ENCODE data around the gene RALGPS2. TPM values are rescaled to one million over a fixed set of nuclear protein-coding genes. Genes with fewer than 3 reads are reported as not detected.

RALGPS2 gene
- total and polyA plus RNA-seq, 4 donors, result 20.1 to 57.6 (median 35.0) TPM

DNA sequence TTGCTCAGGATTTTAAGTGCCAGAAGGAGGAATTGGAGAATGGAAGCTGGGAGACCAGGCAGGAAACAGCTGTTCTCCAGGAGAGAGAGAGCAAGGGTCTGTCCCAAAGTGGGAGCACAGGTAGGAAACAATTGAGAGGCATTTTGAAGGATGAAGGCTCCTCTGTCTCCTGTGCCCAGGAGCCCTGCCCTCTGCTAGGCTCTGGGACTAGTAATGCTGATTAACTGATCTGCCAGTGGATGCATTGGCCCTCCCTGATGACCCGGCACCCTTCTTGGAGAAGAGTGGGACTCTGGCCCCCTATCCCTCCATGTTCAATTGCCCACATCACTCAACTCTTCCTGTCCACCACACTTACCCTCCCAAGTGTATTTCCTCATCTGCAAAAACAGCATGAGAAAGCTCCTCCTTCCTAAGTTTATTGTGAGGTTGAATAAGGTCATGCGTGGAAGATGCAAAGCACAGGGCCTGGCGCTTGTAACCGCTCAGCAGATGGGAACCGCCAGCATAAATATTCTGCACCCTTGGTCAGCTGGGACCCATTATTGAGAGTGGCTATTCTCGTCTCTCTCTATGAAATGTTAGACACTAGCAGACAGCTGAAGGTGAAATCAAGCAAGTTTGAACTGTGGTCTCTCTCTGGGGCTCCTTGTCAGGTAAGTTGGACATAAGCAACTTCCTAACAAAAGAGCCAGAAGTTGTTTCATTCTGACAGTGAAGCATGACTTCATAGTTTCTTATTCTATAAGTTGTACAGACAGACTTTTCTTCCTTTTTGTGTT, 208.9 kb downstream of the RALGPS2 start:
- H3K36me3 ChIP-seq (ENCODE audit: control insufficient read depth, insufficient read depth, low read length), result no peaks in the 10 kb centered on the region
- peaks cover 17% of the 10 kb centered on the region for H3K4me1 ChIP-seq (ENCODE audit: control insufficient read depth, insufficient read depth, low read length)
- H3K4me3 ChIP-seq (ENCODE audit: low read depth, low read length), result no peak overlapping the region
- H3K9me3 ChIP-seq (ENCODE audit: control insufficient read depth, insufficient read depth, low read length), result no peaks in the 10 kb centered on the region
- no peak for DNase-seq (ENCODE audit: low read depth in 4 of 6, low spot score in 6 of 6)
- H3K27me3 ChIP-seq (ENCODE audit: control insufficient read depth, insufficient read depth, low read length), result no peaks in the 10 kb centered on the region
- no peak overlapping the region for H3K27ac ChIP-seq (ENCODE audit: low read depth, low read length)
- 86% methylated on average over 6 of the region's 6 CpGs for WGBS (ENCODE audit: insufficient coverage)

- Histone ChIP-seq H3K36me3 (ENCODE audit: control insufficient read depth, insufficient read depth, low read length) (no peaks in the 10 kb centered on the region), H3K27ac (ENCODE audit: low read depth, low read length) (no peak overlapping the region), H3K4me3 (ENCODE audit: low read depth, low read length) (no peak overlapping the region), H3K27me3 (ENCODE audit: control insufficient read depth, insufficient read depth, low read length) (no peaks in the 10 kb centered on the region), H3K9me3 (ENCODE audit: control insufficient read depth, insufficient read depth, low read length) (no peaks in the 10 kb centered on the region), H3K4me1 (ENCODE audit: control insufficient read depth, insufficient read depth, low read length) (peaks cover 23% of the 10 kb centered on the region)
- 75% methylated on average over 1 of the region's 3 CpGs for WGBS (ENCODE audit: insufficient coverage)
- no peak for DNase-seq (ENCODE audit: low read depth in 4 of 6, low spot score in 6 of 6)
Observed at GRCh38 chr1:178934546-178934945, 209.5 kb downstream of the RALGPS2 start.

DNA sequence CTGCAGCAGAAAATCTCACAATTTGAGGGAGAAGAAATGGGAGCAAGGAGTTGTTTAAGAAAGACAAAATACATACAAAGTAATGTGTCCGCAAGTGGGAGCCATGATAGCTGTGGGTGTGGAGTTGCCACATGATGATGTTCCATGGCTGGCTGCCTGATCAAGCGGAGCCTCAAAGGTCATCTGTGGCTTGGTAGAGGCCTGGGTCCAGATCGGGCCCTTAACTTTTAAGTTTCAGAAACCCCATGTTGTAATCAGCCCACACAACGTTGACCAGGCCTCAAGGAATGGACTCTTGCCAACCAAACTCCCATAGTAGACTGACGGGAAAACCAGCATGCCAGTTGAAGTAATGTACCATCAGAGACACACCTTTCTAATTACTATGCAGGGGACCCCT, 210.6 kb downstream of the RALGPS2 start:
- Histone ChIP-seq H3K9me3 (ENCODE audit: control insufficient read depth, insufficient read depth, low read length) (no peaks in the 10 kb centered on the region), H3K27me3 (ENCODE audit: control insufficient read depth, insufficient read depth, low read length) (no peaks in the 10 kb centered on the region), H3K4me3 (ENCODE audit: low read depth, low read length) (no peak overlapping the region), H3K4me1 (ENCODE audit: control insufficient read depth, insufficient read depth, low read length) (peaks cover 23% of the 10 kb centered on the region), H3K36me3 (ENCODE audit: control insufficient read depth, insufficient read depth, low read length) (no peaks in the 10 kb centered on the region), H3K27ac (ENCODE audit: low read depth, low read length) (no peak overlapping the region)
- DNase-seq (ENCODE audit: low read depth in 4 of 6, low spot score in 6 of 6), result no peak
- 60% methylated on average over 3 of the region's 5 CpGs for WGBS (ENCODE audit: insufficient coverage)

DNA sequence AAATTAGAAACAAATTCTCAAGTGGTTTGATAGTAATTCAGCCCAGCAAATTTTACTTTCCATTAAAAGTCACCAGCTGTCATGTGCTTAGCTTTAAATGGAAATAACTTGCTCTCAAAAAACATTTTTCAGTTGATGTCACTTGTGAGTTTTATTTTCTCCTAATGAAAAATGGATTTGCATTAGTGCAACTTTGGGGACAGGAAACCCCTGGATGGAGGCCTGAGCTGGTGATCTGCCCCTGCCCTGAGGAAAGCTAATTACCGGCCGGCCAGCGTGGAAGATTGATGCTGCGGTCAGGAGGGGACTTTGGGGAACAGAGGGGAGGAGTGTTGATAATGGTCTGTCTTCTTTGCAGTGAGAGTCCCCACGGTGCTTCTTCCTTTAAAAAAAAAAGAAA, 212.7 kb downstream of the RALGPS2 start:
- WGBS (ENCODE audit: insufficient coverage), result 19% methylated on average over 5 of the region's 5 CpGs
- Histone ChIP-seq H3K27me3 (ENCODE audit: control insufficient read depth, insufficient read depth, low read length) (no peaks in the 10 kb centered on the region), H3K27ac (ENCODE audit: low read depth, low read length) (peak overlapping the region; percentile 36), H3K36me3 (ENCODE audit: control insufficient read depth, insufficient read depth, low read length) (no peaks in the 10 kb centered on the region), H3K4me1 (ENCODE audit: control insufficient read depth, insufficient read depth, low read length) (peaks cover 21% of the 10 kb centered on the region), H3K4me3 (ENCODE audit: low read depth, low read length) (no peak overlapping the region), H3K9me3 (ENCODE audit: control insufficient read depth, insufficient read depth, low read length) (no peaks in the 10 kb centered on the region)
- DNase-seq (ENCODE audit: low read depth in 4 of 6, low spot score in 6 of 6), result peak in 1 of 6 donors; percentile 37

GRCh38 chr1:178938101-178938958, 213.3 kb downstream of the RALGPS2 start:
- Histone ChIP-seq H3K27me3 (ENCODE audit: control insufficient read depth, insufficient read depth, low read length) (no peaks in the 10 kb centered on the region), H3K9me3 (ENCODE audit: control insufficient read depth, insufficient read depth, low read length) (no peaks in the 10 kb centered on the region), H3K4me1 (ENCODE audit: control insufficient read depth, insufficient read depth, low read length) (peaks cover 21% of the 10 kb centered on the region), H3K4me3 (ENCODE audit: low read depth, low read length) (no peak overlapping the region), H3K27ac (ENCODE audit: low read depth, low read length) (peak overlapping the region; percentile 36), H3K36me3 (ENCODE audit: control insufficient read depth, insufficient read depth, low read length) (no peaks in the 10 kb centered on the region)
- DNase-seq (ENCODE audit: low read depth in 4 of 6, low spot score in 6 of 6), result no peak
- WGBS (ENCODE audit: insufficient coverage), result 56% methylated on average over 10 of the region's 11 CpGs

DNA sequence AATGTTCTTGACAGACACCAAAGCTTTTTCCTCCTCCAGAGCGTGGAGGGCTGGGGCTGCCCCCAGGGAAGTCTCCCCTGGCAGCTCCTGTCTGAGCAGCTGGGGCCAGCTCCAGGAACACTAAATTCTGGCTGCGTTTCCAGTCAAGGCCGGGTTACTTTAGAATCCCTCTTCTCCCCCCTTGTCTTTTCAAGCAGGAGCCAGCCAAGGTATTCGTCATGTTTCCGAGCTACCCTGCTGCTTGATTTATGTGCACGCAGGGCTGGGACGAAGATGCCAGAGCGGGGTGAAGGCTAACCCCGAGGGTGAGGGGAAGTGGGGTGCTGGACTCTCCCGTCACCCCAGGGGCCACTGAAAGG, 213.9 kb downstream of the RALGPS2 start:
- H3K27ac ChIP-seq (ENCODE audit: low read depth, low read length), result peak overlapping the region; percentile 26
- peaks cover 21% of the 10 kb centered on the region for H3K4me1 ChIP-seq (ENCODE audit: control insufficient read depth, insufficient read depth, low read length)
- no peaks in the 10 kb centered on the region for H3K36me3 ChIP-seq (ENCODE audit: control insufficient read depth, insufficient read depth, low read length)
- H3K27me3 ChIP-seq (ENCODE audit: control insufficient read depth, insufficient read depth, low read length), result no peaks in the 10 kb centered on the region
- peak in 2 of 6 donors; percentile 56 to 81 for DNase-seq (ENCODE audit: low read depth in 4 of 6, low spot score in 6 of 6)
- 26% methylated on average over 8 of the region's 10 CpGs for WGBS (ENCODE audit: insufficient coverage)
- H3K4me3 ChIP-seq (ENCODE audit: low read depth, low read length), result no peak overlapping the region
- no peaks in the 10 kb centered on the region for H3K9me3 ChIP-seq (ENCODE audit: control insufficient read depth, insufficient read depth, low read length)

DNA sequence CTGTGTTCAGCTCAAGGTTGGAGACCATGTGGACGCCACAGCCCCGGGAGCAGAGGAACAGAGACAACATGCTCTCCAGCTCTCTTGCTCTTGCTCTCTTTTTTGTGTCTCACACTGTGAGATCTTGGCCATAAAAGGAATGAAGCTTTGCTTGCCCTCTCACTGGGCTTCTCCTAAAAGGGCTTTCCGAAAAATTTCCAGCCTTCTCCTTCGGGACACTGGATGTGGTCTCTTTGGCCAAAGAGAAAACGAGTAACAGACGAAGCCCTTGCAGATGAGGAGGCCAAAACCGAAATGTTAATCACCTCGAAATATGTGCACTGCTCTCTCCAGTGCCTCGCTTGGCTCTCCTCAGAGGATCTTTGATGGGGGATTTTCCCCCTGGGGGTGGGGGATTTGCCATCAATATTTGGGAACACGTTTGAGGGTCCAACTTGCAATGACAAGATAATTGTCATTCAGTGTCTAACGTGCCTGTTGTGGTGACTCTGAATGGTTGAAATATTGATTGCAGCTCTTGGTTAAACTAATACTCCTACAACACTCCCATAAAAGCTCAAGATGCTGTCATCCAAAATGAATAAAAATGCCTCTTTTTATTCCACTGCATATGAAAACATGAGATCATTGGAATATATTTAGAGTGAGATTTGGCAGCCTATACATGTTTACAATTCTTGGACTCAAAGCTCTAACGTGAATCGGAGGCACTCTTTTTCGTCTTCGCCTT, 214.5 kb downstream of the RALGPS2 start:
- peak in 1 of 6 donors; percentile 69 for DNase-seq (ENCODE audit: low read depth in 4 of 6, low spot score in 6 of 6)
- Histone ChIP-seq H3K27me3 (ENCODE audit: control insufficient read depth, insufficient read depth, low read length) (no peaks in the 10 kb centered on the region), H3K4me3 (ENCODE audit: low read depth, low read length) (no peak overlapping the region), H3K4me1 (ENCODE audit: control insufficient read depth, insufficient read depth, low read length) (peaks cover 21% of the 10 kb centered on the region), H3K27ac (ENCODE audit: low read depth, low read length) (peak overlapping the region; percentile 26), H3K9me3 (ENCODE audit: control insufficient read depth, insufficient read depth, low read length) (no peaks in the 10 kb centered on the region), H3K36me3 (ENCODE audit: control insufficient read depth, insufficient read depth, low read length) (no peaks in the 10 kb centered on the region)
- WGBS (ENCODE audit: insufficient coverage), result 76% methylated on average over 11 of the region's 15 CpGs

DNA sequence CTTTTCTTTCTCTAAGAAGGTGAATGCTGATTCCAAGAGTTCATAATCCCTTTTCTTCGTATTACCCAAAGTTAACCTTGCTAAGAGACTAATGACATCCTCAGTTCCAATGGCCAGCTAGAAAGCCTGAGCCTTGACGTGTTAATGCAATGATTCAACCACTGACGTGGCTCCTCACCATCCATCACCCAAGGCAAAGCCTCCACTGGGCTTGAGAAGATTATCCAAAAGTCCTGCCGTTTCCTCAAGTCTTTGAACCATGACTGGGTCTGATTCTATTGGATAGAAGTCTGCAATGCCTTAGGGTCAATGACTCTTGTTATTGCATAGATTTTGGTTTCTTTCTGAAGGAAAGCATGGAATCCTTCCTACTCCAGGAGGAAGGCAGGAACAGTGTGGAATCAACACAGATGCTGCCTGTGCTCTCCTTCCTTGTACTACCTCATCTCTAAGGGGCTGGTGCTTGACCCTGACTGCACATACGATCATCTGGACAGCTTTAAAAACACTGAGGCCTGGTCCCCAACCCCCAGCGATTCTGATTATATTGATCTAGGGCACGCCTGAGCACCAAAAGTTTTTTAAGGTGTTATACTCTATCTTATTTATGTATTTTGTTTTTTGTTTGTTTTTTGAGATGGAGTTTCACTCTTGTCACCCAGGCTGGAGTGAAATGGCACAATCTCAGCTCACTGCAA, 215.2 kb downstream of the RALGPS2 start:
- peak overlapping the region; percentile 26 for H3K27ac ChIP-seq (ENCODE audit: low read depth, low read length)
- no peaks in the 10 kb centered on the region for H3K27me3 ChIP-seq (ENCODE audit: control insufficient read depth, insufficient read depth, low read length)
- peaks cover 21% of the 10 kb centered on the region for H3K4me1 ChIP-seq (ENCODE audit: control insufficient read depth, insufficient read depth, low read length)
- H3K4me3 ChIP-seq (ENCODE audit: low read depth, low read length), result no peak overlapping the region
- no peak for DNase-seq (ENCODE audit: low read depth in 4 of 6, low spot score in 6 of 6)
- no peaks in the 10 kb centered on the region for H3K36me3 ChIP-seq (ENCODE audit: control insufficient read depth, insufficient read depth, low read length)
- no peaks in the 10 kb centered on the region for H3K9me3 ChIP-seq (ENCODE audit: control insufficient read depth, insufficient read depth, low read length)
- WGBS (ENCODE audit: insufficient coverage), result 94% methylated on average over 2 of the region's 7 CpGs

DNA sequence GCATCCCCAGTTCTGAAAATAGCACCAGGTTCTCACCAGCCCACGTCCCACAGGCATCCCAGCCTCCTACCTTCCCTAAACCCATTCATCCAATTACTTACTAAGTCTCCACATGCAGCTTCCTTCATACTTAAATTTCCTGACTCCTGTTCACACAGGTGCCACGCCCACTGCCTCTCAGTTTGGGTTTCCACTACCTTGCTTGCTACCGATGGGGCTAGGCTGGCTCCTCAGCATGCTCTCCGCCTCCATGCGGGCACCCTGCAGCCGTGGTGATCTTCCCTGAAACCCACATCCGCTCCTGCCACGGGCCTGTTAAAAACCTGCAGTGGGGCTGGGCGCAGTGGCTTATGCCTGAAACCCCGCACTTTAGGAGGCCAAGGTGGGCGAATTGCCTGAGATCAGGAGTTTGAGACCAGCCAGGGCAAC, 216.2 kb downstream of the RALGPS2 start:
- no peaks in the 10 kb centered on the region for H3K36me3 ChIP-seq (ENCODE audit: control insufficient read depth, insufficient read depth, low read length)
- H3K4me1 ChIP-seq (ENCODE audit: control insufficient read depth, insufficient read depth, low read length), result peaks cover 27% of the 10 kb centered on the region
- no peak overlapping the region for H3K4me3 ChIP-seq (ENCODE audit: low read depth, low read length)
- 85% methylated on average over 11 of the region's 11 CpGs for WGBS (ENCODE audit: insufficient coverage)
- no peaks in the 10 kb centered on the region for H3K9me3 ChIP-seq (ENCODE audit: control insufficient read depth, insufficient read depth, low read length)
- no peak for DNase-seq (ENCODE audit: low read depth in 4 of 6, low spot score in 6 of 6)
- H3K27me3 ChIP-seq (ENCODE audit: control insufficient read depth, insufficient read depth, low read length), result no peaks in the 10 kb centered on the region
- H3K27ac ChIP-seq (ENCODE audit: low read depth, low read length), result no peak overlapping the region

All from spinal cord (tissue), 10 donors.